Tibial nerve (tissue), 4 donors: ENCODE measurements around the gene FCRLB. TPM values are rescaled to one million over a fixed set of nuclear protein-coding genes. Genes with fewer than 3 reads are reported as not detected.

ENCODE experiments used
- DNase-seq, 2 donors: peaks; one replicate each; pipeline ENCODE4 v3.0.0-alpha.2; 2019; ENCODE audit warnings: low spot score in 2 of 2
- H3K27ac ChIP-seq, 4 donors: fragments of 200-600 bp; sonication (generic) in 3 of 4; one replicate each; pipeline ENCODE4 v1.5.1; 2017 to 2019; ENCODE audit warnings: mild to moderate bottlenecking in 1 of 4
- H3K27me3 ChIP-seq, 2 donors: fragments of 200-600 bp; sonication (generic) in 1 of 2; one replicate each; pipeline versions ENCODE4 v1.5.1 to v1.6.0; 2017 to 2019
- H3K36me3 ChIP-seq, 3 donors: fragments of 200-600 bp; sonication (generic); one replicate each; pipeline ENCODE4 v1.5.1; 2018 to 2019
- H3K4me1 ChIP-seq, 4 donors: fragments of 200-600 bp; sonication (generic) in 3 of 4; one replicate each; pipeline ENCODE4 v1.5.1; 2017 to 2019
- H3K4me3 ChIP-seq, 4 donors: fragments of 200-600 bp; sonication (generic) in 3 of 4; one replicate each; pipeline ENCODE4 v1.5.1; 2017 to 2019; ENCODE audit warnings: mild to moderate bottlenecking in 1 of 4, moderate library complexity in 1 of 4
- H3K9me3 ChIP-seq, 4 donors: fragments of 200-600 bp; sonication (generic) in 3 of 4; one replicate each; pipeline ENCODE4 v1.5.1; 2017 to 2019
- CTCF ChIP-seq, 5 experiments: fragments of 200-600 bp in 3 of 5; fragments of 450-650 bp in 2 of 5; sonication (generic) in 3 of 5; IDR thresholded peaks; one replicate each; pipeline ENCODE4 v1.5.1; 2016 to 2019; ENCODE audit warnings: antibody characterized with exemption in 5 of 5, mild to moderate bottlenecking in 3 of 5, moderate library complexity in 2 of 5
- EP300 ChIP-seq, 2 donors: sonication (generic); formaldehyde crosslinking; IDR thresholded peaks; one replicate each; pipeline ENCODE4 v1.6.1; 2017; ENCODE audit warnings: antibody characterized with exemption in 2 of 2, mild to moderate bottlenecking in 1 of 2
- POLR2A ChIP-seq, 2 donors: fragments of 450-650 bp; IDR thresholded peaks; one replicate each; pipeline ENCODE4 v1.6.1; 2017; ENCODE audit warnings: antibody characterized with exemption in 2 of 2, mild to moderate bottlenecking in 2 of 2, moderate library complexity in 2 of 2
- WGBS, 2 donors: methylation state at CpG; one replicate each; pipeline ENCODE4 v1.1.5; 2018; 5-methylcytosine and 5-hydroxymethylcytosine counted together
- total RNA-seq, 4 donors: library from RNA; depleted of rRNA; stranded (reverse); fragments of >200 nt; gene quantifications; one replicate each; pipeline ENCODE4 v1.1.0, GENCODE V29; 2016

Gene FCRLB
- total RNA-seq, 4 donors from 2014 or later = 2.4 to 4.7 (median 2.6) TPM

- WGBS, 2 donors = 79 to 85% methylated on average over 8 of the region's 8 CpGs
- H3K4me3 ChIP-seq = no peak overlapping the region
- TF ChIP-seq POLR2A (IDR thresholded peaks at IDR 0.05) (no peak), EP300 (IDR thresholded peaks at IDR 0.05) (no peak), CTCF (IDR thresholded peaks at IDR 0.05) (no peak)
- H3K9me3 ChIP-seq = no peaks in the 10 kb centered on the region
- no peaks in the 10 kb centered on the region for H3K36me3 ChIP-seq
- no peak overlapping the region for H3K27ac ChIP-seq
- H3K27me3 ChIP-seq = no peaks in the 10 kb centered on the region
- no peak for DNase-seq
- peaks cover 0 to 8% (median 5%) of the 10 kb centered on the region in 4 donors for H3K4me1 ChIP-seq
Observed at GRCh38 chr1:161702250-161702649, 19.1 kb upstream of the FCRLB start.

DNA sequence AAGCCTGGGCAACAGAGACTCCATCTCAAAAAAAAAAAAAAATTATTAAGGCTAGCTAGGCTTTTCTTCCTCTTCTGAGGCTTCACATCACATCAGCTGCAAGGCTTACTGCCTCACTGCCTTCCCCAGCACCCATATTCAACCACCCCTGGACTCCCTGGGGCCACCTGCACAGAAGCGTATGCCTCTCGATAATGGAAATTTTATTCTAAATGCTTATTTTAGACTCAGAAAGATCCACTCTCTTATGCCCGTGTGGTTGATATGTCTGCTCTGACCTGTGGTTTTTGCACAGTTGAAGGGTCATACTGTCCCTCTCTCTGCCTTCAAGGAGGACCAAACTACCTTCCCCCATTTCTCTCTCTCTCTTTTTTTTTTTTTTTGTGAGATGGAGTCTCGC is 15.8 kb upstream of the FCRLB start:
- Histone ChIP-seq H3K9me3 (no peaks in the 10 kb centered on the region), H3K4me3 (no peak overlapping the region), H3K4me1 (peaks cover 0 to 8% (median 5%) of the 10 kb centered on the region in 4 donors), H3K27me3 (no peaks in the 10 kb centered on the region), H3K36me3 (no peaks in the 10 kb centered on the region), H3K27ac (no peak overlapping the region)
- TF ChIP-seq POLR2A (IDR thresholded peaks at IDR 0.05) = no peak
- no peak for TF ChIP-seq EP300 (IDR thresholded peaks at IDR 0.05)
- TF ChIP-seq CTCF (IDR thresholded peaks at IDR 0.05) = no peak
- DNase-seq = no peak
- 85 to 94% methylated on average over 4 of the region's 4 CpGs for WGBS, 2 donors

DNA sequence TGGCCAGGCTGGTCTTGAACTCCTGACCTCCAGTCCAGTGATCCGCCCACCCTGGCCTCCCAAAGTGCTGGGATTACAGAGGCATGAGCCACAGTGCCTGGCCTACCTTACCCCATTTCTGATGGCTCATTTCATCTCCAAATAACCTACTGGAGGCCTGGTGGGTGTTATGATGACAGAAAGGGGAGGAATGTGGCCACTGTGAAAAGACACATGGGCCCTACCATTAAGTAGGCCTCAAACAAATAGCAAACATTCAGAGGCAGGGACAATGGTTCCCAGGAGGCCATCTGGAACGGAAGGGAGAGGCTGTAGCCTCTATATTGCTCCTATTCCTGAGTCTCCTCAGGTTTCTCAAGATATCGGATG is 15.2 kb upstream of the FCRLB start:
- TF ChIP-seq POLR2A (IDR thresholded peaks at IDR 0.05) = no peak
- no peak for TF ChIP-seq CTCF (IDR thresholded peaks at IDR 0.05)
- TF ChIP-seq EP300 (IDR thresholded peaks at IDR 0.05) = no peak
- no peaks in the 10 kb centered on the region for H3K27me3 ChIP-seq
- H3K9me3 ChIP-seq = no peaks in the 10 kb centered on the region
- H3K4me1 ChIP-seq = peaks cover 0 to 8% (median 5%) of the 10 kb centered on the region in 4 donors
- no peaks in the 10 kb centered on the region for H3K36me3 ChIP-seq
- 70 to 78% methylated on average over 3 of the region's 3 CpGs for WGBS, 2 donors
- DNase-seq = no peak
- no peak overlapping the region for H3K4me3 ChIP-seq
- peak overlapping the region in 3 of 4 donors; percentile 5 to 77 (median 55) for H3K27ac ChIP-seq

GRCh38 chr1:161706482-161707347 is 14.6 kb upstream of the FCRLB start, which contains the start of gene FCRLA:
Gene FCRLA, plus strand, starts transcription at chr1:161707229. Its CDS starts 36 bp downstream, at chr1:161707265.
- Histone ChIP-seq H3K27ac (peak within 1 kb of the TSS in 3 of 4 donors; percentile 5 to 77 (median 55)), H3K4me1 (peaks cover 0 to 8% (median 5%) of the 10 kb centered on the region in 4 donors), H3K4me3 (no peak within 1 kb of the TSS), H3K36me3 (no peaks in the 10 kb centered on the region), H3K27me3 (no peaks in the 10 kb centered on the region), H3K9me3 (no peaks in the 10 kb centered on the region)
- DNase-seq = no peak
- TF ChIP-seq CTCF (IDR thresholded peaks at IDR 0.05) (no peak), POLR2A (IDR thresholded peaks at IDR 0.05) (no peak), EP300 (IDR thresholded peaks at IDR 0.05) (peak in 1 of 2 donors; percentile 5)
- 26 to 29% methylated on average over 4 of the region's 4 CpGs for WGBS, 2 donors

- peak overlapping the region in 1 of 4 donors; percentile 46 for H3K27ac ChIP-seq
- TF ChIP-seq CTCF (IDR thresholded peaks at IDR 0.05) (no peak), EP300 (IDR thresholded peaks at IDR 0.05) (no peak), POLR2A (IDR thresholded peaks at IDR 0.05) (no peak)
Observed at GRCh38 chr1:161707503-161707902, 13.8 kb upstream of the FCRLB start.

More at GRCh38 chr1:161707503-161707902, 13.8 kb upstream of the FCRLB start:
- WGBS, 2 donors = 84 to 88% methylated on average over 2 of the region's 2 CpGs
- DNase-seq = no peak
- H3K36me3 ChIP-seq = no peaks in the 10 kb centered on the region
- H3K9me3 ChIP-seq = no peaks in the 10 kb centered on the region
- peaks cover 0 to 8% (median 5%) of the 10 kb centered on the region in 4 donors for H3K4me1 ChIP-seq
- H3K4me3 ChIP-seq = no peak overlapping the region
- no peaks in the 10 kb centered on the region for H3K27me3 ChIP-seq
